ENCODE results near the gene METTL9. TPM values are rescaled to one million over a fixed set of nuclear protein-coding genes. Genes with fewer than 3 reads are reported as not detected.

METTL9 gene
- total and polyA plus RNA-seq, 2 of the 13 experiments (the other 11 are each of a cell fraction or from before 2014, with no cell fraction given): 123 to 204 TPM

- TF ChIP-seq ZSCAN5A (CRISPR knock-in tag; IDR thresholded peaks at IDR 0.05; ENCODE audit: borderline replicate concordance) (no peak), RORA (CRISPR knock-in tag; IDR thresholded peaks at IDR 0.05) (no peak), KDM4B (CRISPR knock-in tag; IDR thresholded peaks at IDR 0.05) (no peak), NONO (IDR thresholded peaks at IDR 0.05) (no peak), NONO (CRISPR knock-in tag; conservative IDR thresholded peaks at IDR 0.05) (no peak), ZFY (CRISPR knock-in tag; IDR thresholded peaks at IDR 0.05) (no peak), ARNTL (CRISPR knock-in tag; IDR thresholded peaks at IDR 0.05) (0 out of 2 replicates have a peak, but pooled peaks have one; percentile 38), ARID4A (CRISPR knock-in tag; IDR thresholded peaks at IDR 0.05; ENCODE audit: borderline replicate concordance) (peak; percentile 42; the same call in 1 of the 2 replicates), ZNF790 (CRISPR knock-in tag; IDR thresholded peaks at IDR 0.05; ENCODE audit: borderline replicate concordance) (no peak), ZNF782 (CRISPR knock-in tag; IDR thresholded peaks at IDR 0.05; ENCODE audit: borderline replicate concordance) (no peak), SRF (IDR thresholded peaks at IDR 0.05; ENCODE audit: low read depth, low read length) (no peak), PRDM15 (CRISPR knock-in tag; IDR thresholded peaks at IDR 0.05) (no peak), SOX13 (IDR thresholded peaks at IDR 0.05) (no peak), SOX13 (CRISPR knock-in tag; conservative IDR thresholded peaks at IDR 0.05 in 1 of 2, IDR thresholded peaks at IDR 0.05 in 1 of 2) (no peak), ZNF547 (CRISPR knock-in tag; IDR thresholded peaks at IDR 0.05) (peak; percentile 63; the same call in 1 of the 2 replicates), CREBL2 (CRISPR knock-in tag; IDR thresholded peaks at IDR 0.05; ENCODE audit: borderline replicate concordance) (no peak), ZNF746 (CRISPR knock-in tag; IDR thresholded peaks at IDR 0.05) (no peak), PPARG (CRISPR knock-in tag; conservative IDR thresholded peaks at IDR 0.05) (no peak), ZNF674 (CRISPR knock-in tag; IDR thresholded peaks at IDR 0.05; ENCODE audit: low read depth) (no peak)
Observed at GRCh38 chr16:21685034-21685455, 85.7 kb downstream of the METTL9 start (continued).

All from HepG2 (cell line).